Neuronal stem cell (in vitro differentiated cells): Measurements from ENCODE around the gene SDSL.

Experiments used
- DNase-seq: peaks from one replicate; pipeline ENCODE4 v3.0.0-alpha.2; 2013; ENCODE audit warnings: low spot score
- H2AFZ ChIP-seq: one replicate; pipeline ENCODE4 v1.6.1; 2013; ENCODE audit warnings: mild to moderate bottlenecking, low read length, inconsistent platforms
- H2AK5ac ChIP-seq: 2 replicates; pipeline ENCODE4 v1.6.1; 2013; ENCODE audit warnings: low read depth, mild to moderate bottlenecking, inconsistent platforms, low read length, moderate library complexity, mixed read lengths
- H2BK120ac ChIP-seq: 2 replicates; pipeline ENCODE4 v1.6.1; 2013; ENCODE audit warnings: low read depth, mild to moderate bottlenecking, inconsistent platforms, low read length, moderate library complexity, mixed read lengths
- H2BK12ac ChIP-seq: one replicate; pipeline ENCODE4 v1.6.1; 2013; ENCODE audit warnings: low read length, inconsistent platforms
- H2BK15ac ChIP-seq: 2 replicates; pipeline ENCODE4 v1.6.1; 2013; ENCODE audit warnings: mild to moderate bottlenecking, low read length, inconsistent platforms, mixed read lengths
- H2BK5ac ChIP-seq: one replicate; pipeline ENCODE4 v1.6.1; 2013; ENCODE audit warnings: inconsistent platforms, mild to moderate bottlenecking, low read length, moderate library complexity
- H3K14ac ChIP-seq: one replicate; pipeline ENCODE4 v1.6.1; 2013; ENCODE audit warnings: low read length, inconsistent platforms
- H3K18ac ChIP-seq: 2 replicates; pipeline ENCODE4 v1.6.1; 2013; ENCODE audit warnings: low read length, inconsistent platforms
- H3K23ac ChIP-seq: 2 replicates; pipeline ENCODE4 v1.6.1; 2013; ENCODE audit warnings: low read depth, mild to moderate bottlenecking, mixed read lengths, low read length, inconsistent platforms; ENCODE audit not compliant: poor library complexity
- H3K27ac ChIP-seq: replicated peaks from 3 replicates; pipeline ENCODE4 v1.5.1; 2013; ENCODE audit warnings: low read length, inconsistent platforms
- H3K27me3 ChIP-seq, 3 experiments: 2 replicates each; pipeline ENCODE4 v1.6.1; 2013; ENCODE audit warnings: low read length in 3 of 3, mild to moderate bottlenecking in 2 of 3, inconsistent platforms in 1 of 3, low read depth in 1 of 3, mixed read lengths in 1 of 3, moderate library complexity in 1 of 3; ENCODE audit not compliant: control insufficient read depth in 3 of 3, insufficient read depth in 3 of 3
- H3K36me3 ChIP-seq, 2 donors: replicated peaks in 1 of 2; 2 replicates each; pipeline ENCODE4 v1.6.1; 2013; ENCODE audit warnings: low read length in 2 of 2; ENCODE audit not compliant: control insufficient read depth in 2 of 2, insufficient read depth in 2 of 2
- H3K4ac ChIP-seq: 2 replicates; pipeline ENCODE4 v1.6.1; 2013; ENCODE audit warnings: inconsistent platforms, mild to moderate bottlenecking, low read length, moderate library complexity
- H3K4me1 ChIP-seq, 2 donors: 1 replicate in 1 of 2; 2 replicates in 1 of 2; pipeline ENCODE4 v1.6.1; 2013; ENCODE audit warnings: low read length in 2 of 2, low read depth in 1 of 2; ENCODE audit not compliant: control insufficient read depth in 2 of 2, insufficient read depth in 1 of 2
- H3K4me2 ChIP-seq: one replicate; pipeline ENCODE4 v1.6.1; 2013; ENCODE audit warnings: mild to moderate bottlenecking, low read length, inconsistent platforms; ENCODE audit not compliant: insufficient read depth, poor library complexity, severe bottlenecking
- H3K4me3 ChIP-seq, 2 donors: 2 replicates each; pipeline ENCODE4 v1.5.1; 2013; ENCODE audit warnings: low read length in 2 of 2, mild to moderate bottlenecking in 2 of 2, inconsistent platforms in 1 of 2, moderate library complexity in 1 of 2
- H3K79me1 ChIP-seq: one replicate; pipeline ENCODE4 v1.6.1; 2013; ENCODE audit warnings: low read depth, mild to moderate bottlenecking, inconsistent platforms, low read length, moderate library complexity
- H3K9ac ChIP-seq: one replicate; pipeline ENCODE4 v1.6.1; 2013; ENCODE audit warnings: mild to moderate bottlenecking, low read depth, low read length, inconsistent platforms; ENCODE audit not compliant: poor library complexity
- H3K9me3 ChIP-seq, 2 donors: replicated peaks in 1 of 2; 2 replicates each; pipeline versions ENCODE3 to v1.6.1; 2013; ENCODE audit warnings: low read length in 2 of 2, mild to moderate bottlenecking in 2 of 2, inconsistent platforms in 1 of 2, low read depth in 1 of 2, mixed read lengths in 1 of 2, moderate library complexity in 1 of 2; ENCODE audit not compliant: control insufficient read depth in 2 of 2, insufficient read depth in 1 of 2
- H4K8ac ChIP-seq: one replicate; pipeline ENCODE4 v1.6.1; 2013; ENCODE audit warnings: low read depth, mild to moderate bottlenecking, inconsistent platforms, low read length, moderate library complexity
- H4K91ac ChIP-seq: one replicate; pipeline ENCODE4 v1.6.1; 2013; ENCODE audit warnings: low read length, low read depth, mild to moderate bottlenecking, inconsistent platforms; ENCODE audit not compliant: poor library complexity
- WGBS, 2 donors: extraction: QIAGEN DNeasy Blood & Tissue Kit; methylation state at CpG; one replicate each; pipeline ENCODE4 v1.1.7; 2013; ENCODE audit warnings: missing lambda C conversion rate in 2 of 2, mixed read lengths in 1 of 2; ENCODE audit not compliant: insufficient read length in 2 of 2, insufficient replicate concordance in 1 of 2; ENCODE audit errors: extremely low coverage in 2 of 2; 5-methylcytosine and 5-hydroxymethylcytosine counted together

Gene SDSL

GRCh38 chr12:113437729-113438100, 15.5 kb downstream of the SDSL start:
- Histone ChIP-seq H2AFZ (no peak overlapping the region), H3K4me1 (peaks cover 0 to 1% of the 10 kb centered on the region in 2 donors), H2BK120ac (no peak overlapping the region), H3K79me1 (no peaks in the 10 kb centered on the region), H3K4me2 (no peak overlapping the region), H3K4ac (no peak overlapping the region), H3K27ac (no peak overlapping the region), H3K4me3 (no peak overlapping the region), H3K9ac (no peak overlapping the region), H3K9me3 (no peaks in the 10 kb centered on the region), H3K27me3 (no peaks in the 10 kb centered on the region), H4K8ac (no peak overlapping the region), H3K18ac (no peak overlapping the region), H2BK5ac (no peak overlapping the region), H2BK12ac (no peak overlapping the region), H4K91ac (no peak overlapping the region), H3K23ac (no peak overlapping the region), H2BK15ac (no peak overlapping the region), H3K36me3 (peaks cover 0 to 23% of the 10 kb centered on the region in 2 donors), H2AK5ac (peak overlapping the region; percentile 16), H3K14ac (no peak overlapping the region)
- WGBS, 2 donors = no CpG with 5 or more reads among the region's 9 CpGs
- no peak for DNase-seq

DNA sequence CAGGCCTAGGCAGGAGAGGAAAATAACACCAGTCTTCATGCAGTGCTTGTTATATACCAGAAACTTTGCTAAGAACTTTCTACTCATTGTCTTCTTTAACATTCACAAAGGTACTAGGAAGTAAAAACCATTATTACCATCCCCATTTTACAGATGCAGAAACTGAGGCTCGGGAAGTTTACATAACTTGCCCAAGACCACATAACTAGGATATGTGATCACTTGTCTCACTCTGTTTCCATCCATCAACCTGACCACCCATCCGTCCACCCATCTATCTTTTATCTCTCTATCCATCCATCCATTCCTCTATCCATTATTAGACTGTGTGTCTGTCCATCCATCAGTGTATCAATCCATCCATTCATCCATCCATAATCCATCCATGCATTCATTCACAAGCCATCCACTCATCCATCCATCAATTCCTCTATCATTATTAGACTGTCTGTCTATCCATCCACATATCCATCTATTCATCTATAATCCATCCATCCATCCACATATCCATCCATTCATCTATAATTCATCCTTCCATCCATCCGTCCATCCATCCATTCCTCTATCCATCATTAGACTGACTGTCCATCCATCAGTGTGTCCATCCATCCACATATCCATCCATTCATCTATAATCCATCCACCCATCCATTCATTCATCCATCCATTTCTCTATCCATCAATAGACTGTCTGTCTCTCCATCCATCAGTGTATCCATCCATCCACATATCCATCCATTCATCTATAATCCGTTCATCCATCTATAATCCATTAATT, 16.5 kb downstream of the SDSL start:
- Histone ChIP-seq H3K14ac (no peak overlapping the region), H4K91ac (no peak overlapping the region), H2AFZ (no peak overlapping the region), H4K8ac (no peak overlapping the region), H3K9me3 (no peaks in the 10 kb centered on the region), H3K18ac (no peak overlapping the region), H2BK12ac (no peak overlapping the region), H3K23ac (no peak overlapping the region), H2BK5ac (no peak overlapping the region), H3K9ac (no peak overlapping the region), H3K4ac (no peak overlapping the region), H3K27ac (no peak overlapping the region), H3K79me1 (no peaks in the 10 kb centered on the region), H3K36me3 (peaks cover 0 to 20% of the 10 kb centered on the region in 2 donors), H3K27me3 (no peaks in the 10 kb centered on the region), H3K4me2 (no peak overlapping the region), H3K4me3 (no peak overlapping the region), H2BK15ac (no peak overlapping the region), H2BK120ac (no peak overlapping the region), H3K4me1 (peaks cover 0 to 1% of the 10 kb centered on the region in 2 donors), H2AK5ac (no peak overlapping the region)
- 100% methylated on average over 2 to 3 of the region's 4 CpGs for WGBS, 2 donors
- no peak for DNase-seq

DNA sequence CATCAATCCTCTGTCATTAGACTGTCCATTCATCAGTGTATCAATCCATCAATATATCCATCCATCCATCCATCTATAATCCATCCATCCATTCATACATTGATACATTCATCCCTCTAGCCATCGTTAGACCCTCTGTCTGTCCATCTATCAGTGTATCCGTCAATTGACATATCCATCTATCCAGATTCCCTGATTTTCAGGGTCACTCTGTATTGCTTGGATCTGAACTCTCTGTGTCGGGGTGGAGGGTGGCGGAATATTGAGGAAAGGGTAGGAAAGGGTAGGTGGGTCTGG, 17.1 kb downstream of the SDSL start:
- Histone ChIP-seq H3K79me1 (no peaks in the 10 kb centered on the region), H4K8ac (no peak overlapping the region), H3K4me1 (peaks cover 0 to 1% of the 10 kb centered on the region in 2 donors), H3K4ac (no peak overlapping the region), H2BK12ac (no peak overlapping the region), H3K9me3 (no peaks in the 10 kb centered on the region), H3K4me2 (no peak overlapping the region), H3K14ac (no peak overlapping the region), H2AFZ (no peak overlapping the region), H2BK5ac (no peak overlapping the region), H4K91ac (no peak overlapping the region), H3K18ac (no peak overlapping the region), H3K27me3 (no peaks in the 10 kb centered on the region), H2AK5ac (no peak overlapping the region), H3K9ac (no peak overlapping the region), H3K36me3 (peaks cover 0 to 15% of the 10 kb centered on the region in 2 donors), H2BK15ac (no peak overlapping the region), H2BK120ac (no peak overlapping the region), H3K4me3 (no peak overlapping the region), H3K27ac (no peak overlapping the region), H3K23ac (no peak overlapping the region)
- DNase-seq = no peak
- 100% methylated on average over 1 of the region's 4 CpGs; no CpG with 5 or more reads in 1 of the 2 donors for WGBS, 2 donors

- Histone ChIP-seq H3K4ac (no peak overlapping the region), H3K4me3 (no peak overlapping the region), H2BK15ac (no peak overlapping the region), H4K8ac (no peak overlapping the region), H4K91ac (no peak overlapping the region), H3K4me2 (no peak overlapping the region), H3K23ac (no peak overlapping the region), H3K9ac (no peak overlapping the region), H3K18ac (peak overlapping the region; percentile 20), H2AFZ (no peak overlapping the region), H3K27me3 (no peaks in the 10 kb centered on the region), H3K9me3 (no peaks in the 10 kb centered on the region), H2AK5ac (no peak overlapping the region), H3K36me3 (peaks cover 0 to 12% of the 10 kb centered on the region in 2 donors), H3K4me1 (peaks cover 0 to 1% of the 10 kb centered on the region in 2 donors), H3K27ac (no peak overlapping the region), H2BK5ac (no peak overlapping the region), H3K79me1 (no peaks in the 10 kb centered on the region), H2BK12ac (no peak overlapping the region), H3K14ac (no peak overlapping the region), H2BK120ac (no peak overlapping the region)
- WGBS, 2 donors = no CpG with 5 or more reads among the region's 8 CpGs
- peak; percentile 64 for DNase-seq
These were observed 17.4 kb downstream of the SDSL start for GRCh38 chr12:113439606-113440030.
